GM10248 (cell line): ENCODE measurements around the gene CCDC154.

Experiments
- CTCF ChIA-PET: fragments of 300-600 bp; sonication (Branson Sonifier 250); formaldehyde crosslinking; extraction: SDS; loops from one replicate; lab custom pipeline; 2021; ENCODE audit warnings: antibody characterized with exemption; lab: Yijun Ruan, JAX
- POLR2A ChIA-PET: fragments of 350-650 bp; sonication (Branson Sonifier 250); formaldehyde crosslinking; extraction: SDS; loops from one replicate; lab custom pipeline; 2020; ENCODE audit warnings: antibody characterized with exemption; lab: Yijun Ruan, JAX
- DNase-seq: peaks from one replicate; pipeline ENCODE4 v3.0.0; 2012; ENCODE audit errors: extremely low spot score
- TF ChIP-seq, protein P1 (sequence below): IDR thresholded peaks from 2 replicates; pipeline ENCODE4 v1.5.1; 2012; ENCODE audit warnings: mild to moderate bottlenecking, low read depth; ENCODE audit errors: extremely low read depth, missing control alignments, control extremely low read depth

The CCDC154 gene

DNA sequence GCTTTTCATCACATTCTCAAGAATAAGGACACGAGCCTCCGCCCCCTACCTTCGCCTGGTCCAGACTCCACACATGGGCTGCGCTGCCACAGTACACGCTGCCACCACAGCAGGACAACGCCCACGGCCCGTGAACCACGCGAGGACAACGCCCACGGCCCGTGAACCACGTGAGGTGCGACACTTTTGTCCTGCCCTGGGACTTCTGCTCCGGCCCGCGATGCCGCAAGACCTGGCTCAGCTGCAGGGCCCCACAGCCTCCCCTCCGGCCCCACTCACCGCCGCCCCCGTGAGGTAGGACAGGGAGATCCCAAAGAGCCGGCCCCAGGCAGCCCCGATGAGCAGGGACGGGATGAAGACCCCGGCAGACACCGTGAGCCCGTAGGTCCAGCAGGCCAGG, 5.9 kb upstream of the CCDC154 start:
- DNase-seq: no peak
- TF ChIP-seq, protein P1, sequence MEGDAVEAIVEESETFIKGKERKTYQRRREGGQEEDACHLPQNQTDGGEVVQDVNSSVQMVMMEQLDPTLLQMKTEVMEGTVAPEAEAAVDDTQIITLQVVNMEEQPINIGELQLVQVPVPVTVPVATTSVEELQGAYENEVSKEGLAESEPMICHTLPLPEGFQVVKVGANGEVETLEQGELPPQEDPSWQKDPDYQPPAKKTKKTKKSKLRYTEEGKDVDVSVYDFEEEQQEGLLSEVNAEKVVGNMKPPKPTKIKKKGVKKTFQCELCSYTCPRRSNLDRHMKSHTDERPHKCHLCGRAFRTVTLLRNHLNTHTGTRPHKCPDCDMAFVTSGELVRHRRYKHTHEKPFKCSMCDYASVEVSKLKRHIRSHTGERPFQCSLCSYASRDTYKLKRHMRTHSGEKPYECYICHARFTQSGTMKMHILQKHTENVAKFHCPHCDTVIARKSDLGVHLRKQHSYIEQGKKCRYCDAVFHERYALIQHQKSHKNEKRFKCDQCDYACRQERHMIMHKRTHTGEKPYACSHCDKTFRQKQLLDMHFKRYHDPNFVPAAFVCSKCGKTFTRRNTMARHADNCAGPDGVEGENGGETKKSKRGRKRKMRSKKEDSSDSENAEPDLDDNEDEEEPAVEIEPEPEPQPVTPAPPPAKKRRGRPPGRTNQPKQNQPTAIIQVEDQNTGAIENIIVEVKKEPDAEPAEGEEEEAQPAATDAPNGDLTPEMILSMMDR: no peak
- ChIA-PET POLR2A (no interaction called here), CTCF (interaction anchor here (1.2 kb wide), 1 partner anchor 23 kb away, joined by 3 read pairs; no protein-coding TSS in a partner anchor)

DNA sequence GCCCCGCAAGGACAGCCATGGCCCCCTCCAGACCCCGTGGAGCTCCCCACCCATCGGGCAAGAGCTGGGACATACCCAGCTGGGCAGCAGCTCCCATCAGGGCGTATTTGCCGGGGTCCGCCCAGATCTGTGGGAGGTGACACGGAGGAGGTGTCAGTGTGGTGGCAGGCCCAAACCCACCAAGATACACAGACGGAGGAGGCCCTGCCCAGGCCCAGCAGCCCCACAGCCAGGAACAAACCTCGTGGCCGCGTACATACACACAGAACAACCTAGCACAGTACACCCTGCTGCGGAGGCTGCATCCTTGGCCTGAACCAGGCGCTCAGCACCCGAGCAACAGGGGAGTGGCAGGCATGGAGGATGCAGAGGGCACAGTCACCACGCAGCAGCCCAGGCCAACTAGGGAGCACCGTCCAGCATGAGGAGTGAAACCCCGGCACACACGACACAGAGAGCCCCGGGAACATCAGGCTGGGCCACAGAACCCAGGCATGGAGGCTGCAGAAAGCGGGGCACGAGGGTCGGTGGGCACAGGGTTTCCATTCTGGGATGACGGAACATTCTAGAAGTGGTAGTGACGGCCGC, 4.9 kb upstream of the CCDC154 start:
- TF ChIP-seq, protein P1: no peak
- no peak for DNase-seq
- ChIA-PET CTCF (no interaction called here), POLR2A (no interaction called here)

DNA sequence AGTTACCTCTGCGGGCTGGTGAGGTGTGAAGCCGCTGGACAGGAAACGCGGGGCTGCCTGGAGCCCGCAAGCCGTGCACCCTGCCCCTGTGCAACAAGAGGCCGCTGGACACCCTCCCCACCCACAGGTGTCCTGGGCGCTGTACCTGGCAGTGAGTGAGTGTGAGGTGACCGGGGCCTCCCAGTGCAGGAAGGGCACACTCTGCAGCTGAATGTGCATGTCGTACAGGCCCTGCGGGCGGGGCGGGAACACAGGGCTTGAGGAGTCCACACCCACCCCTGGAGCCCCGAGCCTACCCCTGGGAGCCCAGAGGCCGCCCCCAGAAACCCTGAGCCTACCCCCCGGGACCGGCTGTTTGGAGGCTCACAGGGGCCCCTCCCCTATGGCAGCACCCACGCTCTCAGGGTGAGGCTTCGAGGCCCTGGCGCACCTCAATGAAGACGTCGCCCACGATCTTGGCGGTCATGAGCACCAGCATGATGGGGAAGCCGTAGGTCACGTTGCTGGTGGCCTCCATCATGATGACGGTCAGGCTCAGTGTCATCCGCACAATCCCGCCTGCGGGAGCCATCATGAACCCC, 4.3 kb upstream of the CCDC154 start:
- CTCF ChIA-PET: no interaction called here
- POLR2A ChIA-PET: no interaction called here
- no peak for DNase-seq
- TF ChIP-seq, protein P1: no peak

DNA sequence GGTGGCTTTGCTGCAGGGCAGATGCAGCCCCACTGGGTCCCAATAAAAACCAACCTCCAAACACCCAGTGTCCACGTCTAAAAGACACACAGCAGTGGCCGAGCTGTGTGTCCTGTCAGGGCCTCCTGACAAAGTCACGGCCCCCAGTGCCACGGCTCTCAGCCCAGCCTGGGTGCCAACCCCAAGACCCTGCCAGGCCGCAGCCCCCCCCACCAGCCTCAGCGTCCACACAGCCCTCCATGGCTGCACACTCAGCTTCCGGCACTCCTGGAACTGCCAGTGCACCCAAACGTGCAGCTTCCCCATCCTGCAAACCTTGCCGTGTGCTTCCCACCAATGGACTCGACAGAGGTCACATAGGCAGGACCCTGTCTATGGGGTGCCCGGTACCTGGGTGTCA, 3.6 kb upstream of the CCDC154 start:
- ChIA-PET POLR2A (no interaction called here), CTCF (no interaction called here)
- DNase-seq: no peak
- TF ChIP-seq, protein P1: no peak

DNA sequence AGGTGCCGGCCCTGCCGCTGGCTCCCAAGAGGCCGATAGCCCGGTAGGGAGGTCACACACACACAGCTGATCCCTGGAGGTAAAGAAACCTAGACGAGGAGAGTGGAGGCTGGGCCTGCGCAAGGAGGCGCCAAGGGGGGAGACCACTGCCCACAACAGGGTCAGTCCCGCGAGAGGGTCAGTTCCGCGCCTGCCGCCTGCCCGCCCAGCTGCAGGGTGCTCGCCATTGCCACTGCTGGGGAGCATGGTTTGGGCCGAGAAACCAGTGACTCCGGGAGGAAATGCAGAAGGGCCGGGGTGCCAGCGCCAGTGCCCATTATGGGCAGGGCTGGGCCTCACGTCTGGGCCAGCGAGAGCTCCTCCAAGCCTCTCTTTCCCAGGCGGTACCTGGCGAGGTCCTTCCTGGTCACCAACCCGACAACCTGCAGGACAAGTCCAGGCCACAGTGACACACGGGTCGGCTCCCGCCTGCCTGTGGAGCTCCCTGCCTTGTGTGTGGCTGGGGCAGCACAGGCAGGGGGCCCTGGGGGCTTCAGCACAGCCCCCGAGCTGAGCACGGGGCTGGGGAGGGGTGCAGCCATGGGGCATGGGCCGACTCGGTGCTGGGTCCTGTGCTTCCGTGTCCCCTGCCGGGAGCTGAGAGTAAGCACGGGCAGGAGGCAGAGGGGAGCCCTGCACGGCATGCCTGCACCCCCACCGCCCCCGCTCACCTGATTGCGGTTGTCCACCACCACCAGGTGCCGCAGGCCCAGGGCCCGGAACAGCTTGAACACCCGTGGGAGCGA, 2.1 kb upstream of the CCDC154 start:
- POLR2A ChIA-PET: no interaction called here

More for the DNA sequence above, 2.1 kb upstream of the CCDC154 start:
- no peak for DNase-seq
- TF ChIP-seq, protein P1: no peak
- CTCF ChIA-PET: interaction anchor here (1.4 kb wide), 1 partner anchor 13 kb away, joined by 3 read pairs; no protein-coding TSS in a partner anchor
